AML-193 (cell line): ENCODE results near the gene DLG2.
"Not testable (repeated sequence)": the region's sequence is repeated elsewhere in the genome, so short reads cannot be mapped to it uniquely, and the experiment has no call there.

Source experiments
- DNase-seq, 2 experiments: peaks; one replicate each; lab custom pipeline; 2025; lab: John Stamatoyannopoulos, UW

The DLG2 gene

GRCh38 chr11:85459304-85459703, 167.8 kb downstream of the DLG2 start:
- no peak for DNase-seq

GRCh38 chr11:85444479-85444878, 182.7 kb downstream of the DLG2 start:
- no peak for DNase-seq

DNA sequence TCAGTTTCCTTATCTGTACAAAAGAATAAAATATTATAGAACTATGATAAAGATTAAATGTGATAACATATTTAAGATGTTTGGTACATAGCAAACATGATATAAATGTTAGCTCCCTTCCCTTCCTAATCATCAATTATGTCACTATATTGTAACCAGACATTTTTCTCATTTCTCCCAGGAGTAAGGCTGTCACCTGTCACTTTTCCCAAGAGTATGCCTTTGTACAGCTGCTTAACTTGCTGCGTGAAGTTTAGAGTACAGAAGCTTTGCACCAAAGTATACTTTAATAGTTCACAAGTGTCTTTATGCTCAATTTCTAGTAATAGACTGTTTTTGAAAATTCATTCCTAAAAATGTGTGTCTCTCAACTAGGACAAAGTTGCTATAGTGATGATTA, 186.9 kb downstream of the DLG2 start:
- DNase-seq: no peak

DNA sequence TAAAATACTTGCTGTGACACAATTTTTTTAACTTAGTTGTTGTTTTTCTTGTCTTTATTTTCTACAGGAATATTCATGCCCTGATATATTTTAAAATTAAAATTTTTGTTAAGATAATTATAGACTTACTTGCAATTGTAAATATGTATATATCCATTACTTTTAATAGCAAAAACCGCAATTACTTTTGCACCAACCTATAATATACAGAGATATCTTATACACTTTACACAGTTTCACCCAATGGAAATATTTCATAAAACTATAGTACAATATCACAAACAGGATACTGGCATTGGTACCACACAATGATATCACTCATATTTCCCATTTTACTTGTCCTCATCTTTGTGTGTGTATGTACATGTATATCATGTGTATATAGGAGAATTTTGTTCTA, 188.8 kb downstream of the DLG2 start:
- no peak for DNase-seq

GRCh38 chr11:85431319-85431718, 195.8 kb downstream of the DLG2 start:
- no peak for DNase-seq

GRCh38 chr11:85423794-85424193, 203.3 kb downstream of the DLG2 start:
- DNase-seq: no peak

GRCh38 chr11:85423316-85423715, 203.8 kb downstream of the DLG2 start:
- DNase-seq: no peak

DNA sequence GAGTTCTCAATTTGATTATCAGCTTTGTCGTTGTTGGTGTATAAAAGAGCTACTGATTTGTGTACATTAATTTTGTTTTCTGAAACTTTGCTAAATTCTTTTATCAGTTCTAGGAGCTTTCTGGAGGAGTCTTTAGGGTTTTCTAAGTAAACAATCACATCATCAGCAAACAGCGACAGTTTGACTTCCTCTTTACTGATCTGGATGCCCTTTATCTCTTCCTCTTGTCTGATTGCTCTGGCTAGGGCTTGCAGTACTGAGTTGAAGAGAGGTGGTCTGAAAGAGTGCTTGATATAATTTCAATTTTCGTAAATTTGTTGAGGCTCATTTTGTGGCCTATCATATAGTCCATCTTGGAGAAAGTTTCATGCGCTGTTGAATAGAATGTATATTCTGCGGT, 213.0 kb downstream of the DLG2 start:
- no peak for DNase-seq

DNA sequence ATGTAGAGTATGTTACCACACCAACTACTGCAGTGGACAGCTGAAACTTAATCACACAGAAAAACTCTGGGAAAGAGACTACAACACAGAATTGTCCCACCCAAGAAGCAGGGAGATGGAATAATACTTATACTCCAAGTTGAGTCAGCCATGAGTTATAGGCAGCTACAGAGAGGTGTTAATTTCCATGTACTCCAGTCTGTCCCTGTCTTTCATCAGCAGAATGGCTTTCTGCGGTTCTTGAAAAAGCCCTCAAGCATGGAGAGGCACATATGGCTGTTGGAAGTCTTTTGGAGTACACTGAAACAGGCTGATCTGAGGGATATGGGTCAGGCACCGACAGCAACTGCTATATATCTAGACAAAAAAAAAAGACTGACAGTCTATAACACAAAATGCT, 219.5 kb downstream of the DLG2 start:
- no peak for DNase-seq

DNA sequence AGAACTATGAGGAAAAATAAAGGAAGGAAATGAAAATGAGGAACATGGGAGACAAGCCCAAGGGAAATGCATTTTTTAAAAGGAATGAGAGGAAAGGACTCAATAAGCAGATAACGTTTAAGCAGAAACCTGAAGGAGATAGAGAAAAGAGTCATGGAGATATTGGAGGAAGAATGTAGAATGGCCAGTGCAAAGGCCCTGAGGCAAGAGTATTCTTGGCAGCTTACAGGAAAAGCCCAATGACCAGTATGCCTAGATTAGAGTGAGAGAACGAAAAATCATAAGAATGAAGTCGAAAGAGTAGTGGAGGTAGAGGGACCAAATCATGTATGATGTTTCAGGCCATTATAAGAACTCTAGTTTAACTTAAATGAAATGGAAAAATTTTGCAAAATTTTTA, 220.3 kb downstream of the DLG2 start:
- DNase-seq: no peak

- DNase-seq: no peak
Measured at GRCh38 chr11:85406316-85406715, 220.8 kb downstream of the DLG2 start.

- DNase-seq: not testable (repeated sequence)
Measured at GRCh38 chr11:85395515-85396055, 231.6 kb downstream of the DLG2 start.

- DNase-seq: no peak
Measured at GRCh38 chr11:85394283-85394682, 232.9 kb downstream of the DLG2 start.

- DNase-seq: no peak
Measured at GRCh38 chr11:85391141-85391540, 236.0 kb downstream of the DLG2 start.

GRCh38 chr11:85385547-85385946, 241.6 kb downstream of the DLG2 start:
- no peak for DNase-seq

GRCh38 chr11:85385111-85385510, 242.0 kb downstream of the DLG2 start:
- no peak for DNase-seq

DNA sequence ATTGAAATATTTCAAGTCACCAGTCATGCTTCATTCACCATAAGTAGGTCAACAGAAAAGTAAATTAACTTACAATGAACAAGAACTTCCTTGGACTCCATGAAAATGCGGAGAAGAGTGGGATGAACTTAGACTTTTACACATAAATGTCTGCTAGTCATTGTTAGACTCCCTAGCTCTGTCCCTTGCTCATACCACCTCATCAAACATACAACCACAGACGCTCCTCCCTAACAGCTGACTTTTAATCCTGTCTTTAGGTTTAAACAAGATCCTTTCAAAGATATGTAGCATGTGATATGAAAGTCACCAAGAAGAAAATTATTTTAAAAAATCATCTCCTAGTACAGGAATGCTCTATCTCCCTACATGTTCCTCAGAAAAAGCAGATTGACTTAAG, 248.1 kb downstream of the DLG2 start:
- no peak for DNase-seq

GRCh38 chr11:85377901-85378300, 249.2 kb downstream of the DLG2 start:
- no peak for DNase-seq

- no peak for DNase-seq
Measured at GRCh38 chr11:85359859-85360258, 267.3 kb downstream of the DLG2 start.

DNA sequence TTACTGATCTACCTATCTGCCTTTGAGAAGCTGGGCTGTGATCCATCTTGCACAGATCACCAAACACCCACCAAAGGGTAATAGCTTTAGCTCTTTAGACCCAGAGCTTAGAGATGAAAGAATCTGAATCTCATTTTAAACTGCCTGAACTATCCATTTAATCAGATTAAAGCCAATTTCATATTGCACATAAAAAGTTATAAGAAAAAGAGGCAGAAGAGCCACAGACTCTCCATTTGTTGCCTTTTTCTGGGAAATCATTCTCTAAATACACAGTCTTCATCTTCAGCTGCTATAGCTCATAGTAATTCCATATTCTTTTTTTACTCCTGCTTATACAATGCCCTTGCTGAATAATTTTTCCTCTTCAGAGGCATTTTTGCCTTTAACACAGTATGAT, 271.2 kb downstream of the DLG2 start:
- no peak for DNase-seq

- DNase-seq: not testable (repeated sequence)
Measured at GRCh38 chr11:85349539-85349938, 277.6 kb downstream of the DLG2 start.

DNA sequence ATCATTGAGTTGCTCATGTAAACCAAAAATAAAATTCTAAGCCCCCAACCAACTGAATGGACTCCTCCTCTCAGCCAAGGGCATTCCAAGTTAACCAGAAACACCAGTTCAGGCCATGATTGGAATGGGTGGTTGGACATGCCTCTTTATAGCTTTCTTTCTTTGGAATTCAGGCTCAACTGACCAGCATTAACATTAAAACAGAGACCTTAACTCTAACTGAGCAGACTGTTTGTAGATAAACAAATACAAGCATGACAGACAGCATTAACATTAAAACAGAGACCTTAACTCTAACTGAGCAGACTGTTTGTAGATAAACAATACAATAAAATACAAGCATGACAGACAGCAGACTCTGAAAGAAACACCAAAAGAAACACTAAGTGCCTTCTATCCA, 278.2 kb downstream of the DLG2 start:
- DNase-seq: no peak

DNA sequence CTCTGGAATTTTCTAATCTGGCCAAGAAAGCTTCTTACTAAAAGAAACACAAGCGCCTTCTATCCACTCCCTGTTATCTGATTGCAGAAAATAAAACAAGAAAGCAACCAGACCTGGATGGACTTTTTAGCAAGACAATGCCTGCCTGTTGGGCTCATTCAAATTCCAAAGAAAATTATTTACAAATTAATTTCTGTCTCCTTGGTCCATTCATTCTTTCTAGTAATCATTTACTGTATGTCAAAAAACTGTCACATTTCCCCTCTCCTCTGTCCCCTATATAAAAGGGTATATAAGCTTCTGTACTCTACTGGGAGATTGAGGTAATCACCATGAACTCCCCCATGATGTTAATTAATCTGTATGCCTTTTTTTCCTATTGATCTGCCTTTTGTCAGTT, 279.9 kb downstream of the DLG2 start:
- DNase-seq: no peak

DNA sequence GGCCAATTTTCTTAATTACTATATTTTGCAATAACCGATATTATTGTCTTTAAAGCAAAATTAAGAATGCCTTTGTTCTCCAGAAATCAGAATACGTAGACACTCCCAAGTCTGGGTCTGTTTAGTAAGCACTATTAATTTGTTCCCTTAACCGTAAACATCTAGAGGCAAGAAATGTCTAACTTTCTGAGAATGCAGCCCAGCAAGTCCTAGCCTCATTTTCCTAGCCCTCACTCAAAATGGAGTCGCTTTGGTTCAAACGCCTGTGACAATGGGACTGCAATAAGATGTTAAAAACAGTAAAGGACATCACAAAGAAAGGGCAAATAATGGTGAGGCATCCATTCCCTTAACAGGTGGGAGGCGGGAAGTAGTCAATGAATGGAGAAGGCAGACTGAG, 280.7 kb downstream of the DLG2 start:
- no peak for DNase-seq

GRCh38 chr11:85340846-85341245, 286.3 kb downstream of the DLG2 start:
- not testable (repeated sequence) for DNase-seq
